Fibroblast of villous mesenchyme (primary cell): Measurements from ENCODE around the gene TCEAL5. TPM values are rescaled to one million over a fixed set of nuclear protein-coding genes. Genes with fewer than 3 reads are reported as not detected.
"Not testable (repeated sequence)": the region's sequence is repeated elsewhere in the genome, so short reads cannot be mapped to it uniquely, and the experiment has no call there.

Experiments
- DNase-seq: peaks from one replicate; pipeline ENCODE4 v3.0.0-alpha.2; 2010; ENCODE audit warnings: low read depth
- H3K4me3 ChIP-seq: 2 replicates; pipeline ENCODE4 v1.5.1; 2011; ENCODE audit warnings: low read depth, mild to moderate bottlenecking, low read length
- total RNA-seq: library from RNA; depleted of rRNA; stranded (reverse); fragments of >200 nt; gene quantifications from 2 replicates; pipeline ENCODE4 v1.2.3, GENCODE V29; 2012
- TF ChIP-seq, protein P1 (sequence below): IDR thresholded peaks from 2 replicates; pipeline ENCODE4 v1.5.1; 2012; ENCODE audit warnings: low read depth, mild to moderate bottlenecking, low read length; ENCODE audit not compliant: insufficient read depth

The TCEAL5 gene
- total RNA-seq: not detected in 2 replicates

- TF ChIP-seq, protein P1, sequence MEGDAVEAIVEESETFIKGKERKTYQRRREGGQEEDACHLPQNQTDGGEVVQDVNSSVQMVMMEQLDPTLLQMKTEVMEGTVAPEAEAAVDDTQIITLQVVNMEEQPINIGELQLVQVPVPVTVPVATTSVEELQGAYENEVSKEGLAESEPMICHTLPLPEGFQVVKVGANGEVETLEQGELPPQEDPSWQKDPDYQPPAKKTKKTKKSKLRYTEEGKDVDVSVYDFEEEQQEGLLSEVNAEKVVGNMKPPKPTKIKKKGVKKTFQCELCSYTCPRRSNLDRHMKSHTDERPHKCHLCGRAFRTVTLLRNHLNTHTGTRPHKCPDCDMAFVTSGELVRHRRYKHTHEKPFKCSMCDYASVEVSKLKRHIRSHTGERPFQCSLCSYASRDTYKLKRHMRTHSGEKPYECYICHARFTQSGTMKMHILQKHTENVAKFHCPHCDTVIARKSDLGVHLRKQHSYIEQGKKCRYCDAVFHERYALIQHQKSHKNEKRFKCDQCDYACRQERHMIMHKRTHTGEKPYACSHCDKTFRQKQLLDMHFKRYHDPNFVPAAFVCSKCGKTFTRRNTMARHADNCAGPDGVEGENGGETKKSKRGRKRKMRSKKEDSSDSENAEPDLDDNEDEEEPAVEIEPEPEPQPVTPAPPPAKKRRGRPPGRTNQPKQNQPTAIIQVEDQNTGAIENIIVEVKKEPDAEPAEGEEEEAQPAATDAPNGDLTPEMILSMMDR: no peak
- no peak within 1 kb of the TSS for H3K4me3 ChIP-seq
- no peak for DNase-seq
These were observed at the start of gene TCEAL5 for GRCh38 chrX:103276581-103277002. TSS of gene TCEAL5 (minus strand) at chrX:103276750. CDS start at chrX:103274563, 2,187 bp downstream.

GRCh38 chrX:103311399-103311780 lies 34.8 kb upstream of the TCEAL5 start:
- TF ChIP-seq, protein P1: no peak
- no peak overlapping the region for H3K4me3 ChIP-seq
- no peak for DNase-seq

- TF ChIP-seq, protein P1: no peak
- DNase-seq: peak; percentile 13
These were observed 34.2 kb upstream of the TCEAL5 start, which contains the start of gene BEX2 for GRCh38 chrX:103310555-103311398. TSS of gene BEX2 (minus strand) at chrX:103310990. CDS start at chrX:103309976, 1,014 bp downstream.

GRCh38 chrX:103309860-103310554 lies 33.5 kb upstream of the TCEAL5 start:
- peak overlapping the region; percentile 44 for H3K4me3 ChIP-seq
- TF ChIP-seq, protein P1: no peak
- no peak for DNase-seq

More at GRCh38 chrX:103310555-103311398, 34.2 kb upstream of the TCEAL5 start, which contains the start of gene BEX2:
- H3K4me3 ChIP-seq: peak within 1 kb of the TSS; percentile 44

DNA sequence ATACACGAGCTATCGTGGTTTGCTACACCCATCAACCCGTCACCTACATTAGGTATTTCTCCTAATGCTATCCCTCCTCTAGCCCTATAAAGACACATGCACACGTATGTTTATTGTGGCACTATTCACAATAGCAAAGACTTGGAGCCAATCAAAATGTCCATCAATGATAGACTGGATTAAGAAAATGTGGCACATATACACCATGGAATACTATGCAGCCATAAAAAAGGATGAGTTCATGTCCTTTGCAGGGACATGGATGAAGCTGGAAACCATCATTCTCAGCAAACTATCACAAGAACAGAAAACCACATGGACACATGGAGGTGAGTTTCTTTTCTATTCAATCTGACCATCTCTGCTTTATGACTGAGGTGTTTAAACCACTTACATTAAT lies 29.1 kb upstream of the TCEAL5 start:
- not testable (repeated sequence) for H3K4me3 ChIP-seq, DNase-seq

DNA sequence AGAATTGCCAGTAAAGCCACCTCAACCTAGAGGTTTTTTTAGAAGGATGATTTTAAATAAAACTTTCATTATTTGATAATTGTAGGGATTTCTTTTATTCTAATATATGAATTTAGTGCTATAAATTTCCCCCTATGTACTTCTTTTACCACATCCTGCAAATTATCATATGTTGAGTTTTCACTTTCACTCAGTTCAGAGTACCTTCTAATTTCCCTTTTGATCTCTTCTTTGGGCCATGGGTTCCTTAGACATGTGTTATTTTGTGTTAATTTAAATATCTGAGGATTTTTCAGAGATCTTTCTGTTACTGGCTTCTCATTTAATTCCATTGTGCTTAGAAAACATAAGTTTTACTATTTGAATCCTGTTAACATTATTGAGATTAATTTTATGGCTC lies 28.2 kb upstream of the TCEAL5 start:
- no peak overlapping the region for H3K4me3 ChIP-seq
- DNase-seq: no peak
- TF ChIP-seq, protein P1: no peak

GRCh38 chrX:103293118-103293517 lies 16.6 kb upstream of the TCEAL5 start:
- H3K4me3 ChIP-seq: no peak overlapping the region
- no peak for DNase-seq
- TF ChIP-seq, protein P1: no peak
